ENCODE measurements around the gene COL2A1.

- TF ChIP-seq CTCF (IDR thresholded peaks at IDR 0.05; ENCODE audit: extremely low read depth in 1 of 2, insufficient read depth in 1 of 2, low read depth in 1 of 2, low read length in 2 of 2) (no peak), EZH2 (IDR thresholded peaks at IDR 0.05; ENCODE audit: borderline replicate concordance, low read depth, low read length, severe bottlenecking) (no peak), POLR2A (IDR thresholded peaks at IDR 0.05; ENCODE audit: low read depth, low read length) (no peak), POLR2AphosphoS5 (IDR thresholded peaks at IDR 0.05; ENCODE audit: insufficient read depth, low read depth, low read length) (no peak), FOS (IDR thresholded peaks at IDR 0.05; ENCODE audit: borderline replicate concordance, insufficient read depth, low read length) (no peak), MAX (IDR thresholded peaks at IDR 0.05; ENCODE audit: insufficient read depth, insufficient read length) (no peak), JUN (IDR thresholded peaks at IDR 0.05; ENCODE audit: borderline replicate concordance, insufficient read depth, insufficient read length, low read depth) (no peak), MYC (IDR thresholded peaks at IDR 0.05; ENCODE audit: low read depth, low read length) (no peak), GATA2 (IDR thresholded peaks at IDR 0.05; ENCODE audit: insufficient read depth, insufficient read length, low read depth, low read length) (no peak)
Observed at GRCh38 chr12:48017921-48018617, 13.8 kb upstream of the COL2A1 start.

Measured in endothelial cell of umbilical vein (primary cell).